ENCODE measurements around the gene TMEM86A. TPM values are rescaled to one million over a fixed set of nuclear protein-coding genes. Genes with fewer than 3 reads are reported as not detected.
"Not testable (repeated sequence)": the region's sequence is repeated elsewhere in the genome, so short reads cannot be mapped to it uniquely, and the experiment has no call there.

TMEM86A gene
- total RNA-seq, 2 experiments from 2014 or later, result 0.11 to 0.34 TPM

DNA sequence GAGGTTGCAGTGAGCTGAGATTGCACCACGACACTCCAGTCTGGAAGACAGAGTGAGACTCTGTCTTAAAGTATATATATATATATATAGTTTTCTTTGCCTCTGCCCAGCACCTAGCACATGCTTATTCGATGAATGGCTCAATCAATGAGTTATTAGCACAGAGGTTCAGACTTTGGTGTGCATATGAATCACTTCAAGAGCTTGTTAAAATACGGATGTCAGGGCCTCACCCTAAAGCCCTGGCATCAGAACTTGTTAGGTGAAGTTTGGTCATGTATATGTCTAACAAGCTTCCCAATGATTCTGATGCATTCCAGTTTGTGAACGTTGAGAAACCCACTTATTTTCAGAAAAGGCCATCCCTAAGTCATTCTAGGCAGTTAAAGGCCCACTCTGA lies 21.8 kb upstream of the TMEM86A start:
- Mint-ChIP-seq H3K9me3 (no peaks in the 10 kb centered on the region), H3K4me1 (ENCODE audit: low read depth) (peaks cover 22% of the 10 kb centered on the region), H3K4me3 (no peak overlapping the region), H3K36me3 (ENCODE audit: low read depth) (no peaks in the 10 kb centered on the region), H3K27ac (no peak overlapping the region), H3K27me3 (no peaks in the 10 kb centered on the region)
- DNase-seq (no peak), ATAC-seq (no peak)
- ChIA-PET CTCF (interaction anchor here (0.6 kb wide), 1 partner anchor 45 kb away, joined by 3 read pairs; no protein-coding TSS in a partner anchor), POLR2A (no interaction called here)
- intact Hi-C loops (cut with micrococcal nuclease), result no loop called here
- TF ChIP-seq, protein P1, sequence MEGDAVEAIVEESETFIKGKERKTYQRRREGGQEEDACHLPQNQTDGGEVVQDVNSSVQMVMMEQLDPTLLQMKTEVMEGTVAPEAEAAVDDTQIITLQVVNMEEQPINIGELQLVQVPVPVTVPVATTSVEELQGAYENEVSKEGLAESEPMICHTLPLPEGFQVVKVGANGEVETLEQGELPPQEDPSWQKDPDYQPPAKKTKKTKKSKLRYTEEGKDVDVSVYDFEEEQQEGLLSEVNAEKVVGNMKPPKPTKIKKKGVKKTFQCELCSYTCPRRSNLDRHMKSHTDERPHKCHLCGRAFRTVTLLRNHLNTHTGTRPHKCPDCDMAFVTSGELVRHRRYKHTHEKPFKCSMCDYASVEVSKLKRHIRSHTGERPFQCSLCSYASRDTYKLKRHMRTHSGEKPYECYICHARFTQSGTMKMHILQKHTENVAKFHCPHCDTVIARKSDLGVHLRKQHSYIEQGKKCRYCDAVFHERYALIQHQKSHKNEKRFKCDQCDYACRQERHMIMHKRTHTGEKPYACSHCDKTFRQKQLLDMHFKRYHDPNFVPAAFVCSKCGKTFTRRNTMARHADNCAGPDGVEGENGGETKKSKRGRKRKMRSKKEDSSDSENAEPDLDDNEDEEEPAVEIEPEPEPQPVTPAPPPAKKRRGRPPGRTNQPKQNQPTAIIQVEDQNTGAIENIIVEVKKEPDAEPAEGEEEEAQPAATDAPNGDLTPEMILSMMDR (IDR thresholded peaks at IDR 0.05), result no peak

DNA sequence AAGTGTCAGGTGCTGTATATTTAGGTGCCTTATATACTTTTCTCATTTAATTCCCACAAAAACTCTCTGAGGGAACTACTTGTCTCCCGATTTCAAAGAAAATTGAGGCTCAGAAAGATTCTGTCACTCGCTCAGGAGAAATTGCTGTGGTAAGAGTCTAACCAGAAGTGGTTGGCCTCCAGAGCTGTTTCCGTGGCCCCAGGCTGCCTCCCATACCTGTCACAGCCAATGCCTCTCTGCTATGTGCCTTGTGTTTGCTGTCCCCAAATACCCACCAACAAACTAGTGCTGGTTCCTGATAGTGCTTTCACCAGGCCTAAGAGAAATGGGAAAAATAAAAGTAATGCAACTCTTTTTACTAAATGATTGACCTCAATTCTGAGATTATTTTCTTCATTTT lies 21.0 kb upstream of the TMEM86A start:
- Mint-ChIP-seq H3K4me1 (ENCODE audit: low read depth) (peaks cover 18% of the 10 kb centered on the region), H3K27me3 (no peaks in the 10 kb centered on the region), H3K4me3 (no peak overlapping the region), H3K9me3 (no peaks in the 10 kb centered on the region), H3K36me3 (ENCODE audit: low read depth) (no peaks in the 10 kb centered on the region), H3K27ac (no peak overlapping the region)
- ChIA-PET CTCF (interaction anchor here (0.6 kb wide), 1 partner anchor 433 kb away, joined by 3 read pairs; no protein-coding TSS in a partner anchor), POLR2A (no interaction called here)
- intact Hi-C loops (cut with micrococcal nuclease), result no loop called here
- DNase-seq, result no peak
- TF ChIP-seq, protein P1 (IDR thresholded peaks at IDR 0.05), result no peak
- no peak for ATAC-seq

DNA sequence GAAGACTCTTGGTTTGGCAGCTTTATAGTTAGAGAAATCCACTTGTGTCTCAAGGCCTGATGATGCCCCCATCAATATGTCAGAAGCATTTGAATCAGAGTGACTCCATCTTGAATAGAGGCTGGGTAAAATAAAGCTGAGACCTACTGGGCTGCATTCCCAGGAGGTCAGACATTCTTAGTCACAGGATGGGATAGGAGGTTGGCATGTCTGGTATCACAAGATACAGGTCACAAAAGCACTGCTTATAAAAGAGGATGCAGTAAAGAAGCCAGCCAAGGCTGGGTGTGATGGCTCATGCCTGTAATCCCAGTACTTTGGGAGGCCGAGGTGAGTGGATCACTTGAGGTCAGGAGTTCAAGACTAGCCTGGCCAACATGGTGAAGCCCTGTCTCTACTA lies 16.6 kb upstream of the TMEM86A start:
- intact Hi-C loops (cut with micrococcal nuclease); H3K4me1 Mint-ChIP-seq (ENCODE audit: low read depth); ATAC-seq; H3K27me3 Mint-ChIP-seq; H3K27ac Mint-ChIP-seq; CTCF ChIA-PET; H3K36me3 Mint-ChIP-seq (ENCODE audit: low read depth); H3K4me3 Mint-ChIP-seq; DNase-seq; H3K9me3 Mint-ChIP-seq: not testable (repeated sequence)
- POLR2A ChIA-PET, result interaction anchor here (0.7 kb wide), 1 partner anchor 104 kb away, joined by 3 read pairs; no protein-coding TSS in a partner anchor

DNA sequence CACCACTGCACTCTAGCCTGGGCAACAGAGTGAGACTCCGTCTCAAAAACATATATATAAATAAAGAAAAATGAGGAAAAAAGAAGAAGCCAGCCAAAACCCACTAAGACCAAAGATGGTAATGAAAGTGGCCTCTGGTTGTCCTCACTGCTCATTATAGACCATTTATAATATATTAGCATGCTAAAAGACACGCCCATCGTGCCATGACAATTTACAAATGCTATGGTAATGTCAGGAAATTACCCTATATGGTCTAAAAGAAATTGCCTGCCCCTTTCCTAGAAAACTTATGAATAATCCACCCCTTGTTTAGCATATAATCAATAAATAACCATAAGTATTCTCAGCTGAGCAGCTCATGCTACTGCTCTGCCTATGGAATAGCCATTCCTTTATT lies 16.1 kb upstream of the TMEM86A start:
- ChIA-PET CTCF (interaction anchor here (1.0 kb wide), 1 partner anchor 143 kb away, joined by 3 read pairs; no protein-coding TSS in a partner anchor), POLR2A (no interaction called here)
- H3K9me3 Mint-ChIP-seq, result no peaks in the 10 kb centered on the region
- peaks cover 6% of the 10 kb centered on the region for H3K4me1 Mint-ChIP-seq (ENCODE audit: low read depth)
- intact Hi-C loops (cut with micrococcal nuclease), result no loop called here
- no peak overlapping the region for H3K27ac Mint-ChIP-seq
- no peaks in the 10 kb centered on the region for H3K27me3 Mint-ChIP-seq
- H3K36me3 Mint-ChIP-seq (ENCODE audit: low read depth), result no peaks in the 10 kb centered on the region
- TF ChIP-seq, protein P1 (IDR thresholded peaks at IDR 0.05), result no peak
- ATAC-seq, result no peak
- no peak overlapping the region for H3K4me3 Mint-ChIP-seq
- no peak for DNase-seq

DNA sequence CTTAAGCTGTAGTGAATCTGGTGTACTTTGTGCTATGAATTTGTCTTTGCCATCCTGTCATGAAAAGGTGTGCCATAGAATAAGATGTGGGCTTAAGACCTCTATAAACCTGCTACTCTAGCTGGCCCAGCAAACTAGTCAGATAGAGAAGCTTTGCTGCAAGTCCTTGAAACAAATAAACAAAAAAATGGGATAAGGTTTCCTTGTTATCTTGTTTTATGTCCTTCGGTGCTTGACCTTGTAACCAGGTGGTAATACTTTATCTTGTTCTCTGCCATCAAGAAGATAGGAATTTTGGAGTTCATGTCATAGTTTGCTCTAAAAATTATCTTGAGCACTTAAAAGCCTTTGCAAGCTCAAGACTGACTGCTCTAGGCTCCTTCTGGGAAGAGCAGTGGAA lies 14.3 kb upstream of the TMEM86A start:
- DNase-seq (no peak), ATAC-seq (no peak)
- Mint-ChIP-seq H3K27me3 (no peaks in the 10 kb centered on the region), H3K4me3 (no peak overlapping the region), H3K36me3 (ENCODE audit: low read depth) (no peaks in the 10 kb centered on the region), H3K9me3 (no peaks in the 10 kb centered on the region), H3K27ac (no peak overlapping the region), H3K4me1 (ENCODE audit: low read depth) (peaks cover 4% of the 10 kb centered on the region)
- POLR2A ChIA-PET, result no interaction called here
- intact Hi-C loops (cut with micrococcal nuclease), result no loop called here
- TF ChIP-seq, protein P1 (IDR thresholded peaks at IDR 0.05), result no peak
- CTCF ChIA-PET, result interaction anchor here (0.7 to 1.9 kb wide), 3 partner anchors 14 to 90 kb away, joined by 3 to 5 read pairs (median 3); partner anchors contain the start of gene TMEM86A

DNA sequence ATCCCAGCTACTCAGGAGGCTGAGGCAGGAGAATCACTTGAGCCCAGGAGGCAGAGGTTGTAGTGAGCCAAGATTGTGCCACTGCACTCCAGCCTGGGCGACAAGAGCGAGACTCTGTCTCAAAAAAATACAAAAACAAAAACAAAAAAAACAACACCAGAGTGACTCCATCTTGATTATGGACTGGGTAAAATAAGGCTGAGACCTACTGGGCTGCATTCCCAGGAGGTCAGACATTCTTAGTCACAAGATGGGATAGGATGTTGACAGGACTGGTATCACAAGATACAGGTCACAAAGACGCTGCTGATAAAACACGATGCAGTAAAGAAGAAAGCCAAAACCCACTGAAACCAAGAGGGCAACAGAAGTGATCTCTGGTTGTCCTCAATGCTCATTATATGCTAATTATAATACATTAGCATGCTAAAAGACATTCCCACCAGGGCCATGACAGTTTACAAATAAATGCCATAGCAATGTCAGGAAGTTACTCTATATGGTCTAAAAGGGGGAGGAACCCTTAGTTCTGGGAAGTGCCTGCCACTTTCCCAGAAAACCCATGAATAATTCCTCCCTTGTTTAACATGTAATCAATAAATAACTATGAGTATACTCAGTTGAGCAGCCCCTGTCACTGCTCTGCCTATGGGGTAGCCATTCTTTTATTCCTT lies 7.0 kb upstream of the TMEM86A start:
- peak; percentile 34 for ATAC-seq
- H3K27ac Mint-ChIP-seq, POLR2A ChIA-PET: not testable (repeated sequence)

More for the DNA sequence above, 7.0 kb upstream of the TMEM86A start:
- DNase-seq; H3K4me1 Mint-ChIP-seq (ENCODE audit: low read depth); H3K4me3 Mint-ChIP-seq; CTCF ChIA-PET; intact Hi-C loops (cut with micrococcal nuclease); H3K9me3 Mint-ChIP-seq; H3K36me3 Mint-ChIP-seq (ENCODE audit: low read depth); H3K27me3 Mint-ChIP-seq: not testable (repeated sequence)

Measured in activated CD8-positive, alpha-beta T cell treated with anti-CD3 and anti-CD28 coated beads for 36 hours (primary cell).